AG10803 (cell line): Measurements from ENCODE around the gene PTPRE.

Experiments used
- DNase-seq: peaks from one replicate; pipeline ENCODE4 v3.0.0; 2010; ENCODE audit warnings: low read depth
- H3K4me3 ChIP-seq: 2 replicates; pipeline ENCODE4 v1.5.1; 2011; ENCODE audit warnings: mild to moderate bottlenecking, low read length, control low read depth
- TF ChIP-seq, protein P1 (sequence below): conservative IDR thresholded peaks from 2 replicates; pipeline ENCODE4 v1.5.1; 2011; ENCODE audit warnings: mild to moderate bottlenecking, low read length, control low read depth, inconsistent platforms

Gene PTPRE

DNA sequence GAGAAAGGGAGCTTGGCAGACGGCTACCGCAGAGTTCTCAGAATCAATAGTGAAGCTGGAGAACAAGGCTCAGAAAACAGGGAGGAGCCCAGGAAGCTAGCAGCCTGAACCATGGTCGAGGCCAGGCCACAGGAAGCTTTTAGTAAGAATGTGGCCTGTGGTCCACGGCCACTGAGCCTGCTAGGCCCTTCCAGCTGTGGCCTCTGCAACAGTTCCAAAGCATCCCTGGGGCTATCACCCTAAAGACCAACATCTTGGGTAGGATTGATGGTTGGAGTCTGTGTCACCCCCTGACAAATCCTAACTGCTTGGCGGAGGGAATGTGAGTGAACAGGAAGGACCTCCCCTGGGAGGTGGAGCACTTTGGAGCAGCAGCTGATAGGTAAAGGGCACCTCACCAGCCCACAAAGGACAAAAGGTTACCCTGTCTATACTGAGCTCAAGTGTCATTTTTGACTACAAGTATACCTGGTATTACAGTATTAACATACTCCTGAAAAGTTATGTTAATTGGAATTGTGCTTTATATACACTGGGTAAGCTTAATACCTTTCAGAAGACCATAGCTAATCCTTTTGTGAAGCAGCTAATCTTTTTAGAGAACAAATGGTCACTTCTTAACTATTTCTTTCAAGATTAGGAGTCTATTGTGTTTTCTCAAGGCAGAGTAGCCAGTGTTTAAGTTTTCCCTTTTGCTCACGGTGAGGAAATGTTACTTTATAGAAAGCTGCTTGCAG lies 18.7 kb downstream of the PTPRE start:
- DNase-seq, result no peak
- H3K4me3 ChIP-seq, result no peak overlapping the region
- TF ChIP-seq, protein P1, sequence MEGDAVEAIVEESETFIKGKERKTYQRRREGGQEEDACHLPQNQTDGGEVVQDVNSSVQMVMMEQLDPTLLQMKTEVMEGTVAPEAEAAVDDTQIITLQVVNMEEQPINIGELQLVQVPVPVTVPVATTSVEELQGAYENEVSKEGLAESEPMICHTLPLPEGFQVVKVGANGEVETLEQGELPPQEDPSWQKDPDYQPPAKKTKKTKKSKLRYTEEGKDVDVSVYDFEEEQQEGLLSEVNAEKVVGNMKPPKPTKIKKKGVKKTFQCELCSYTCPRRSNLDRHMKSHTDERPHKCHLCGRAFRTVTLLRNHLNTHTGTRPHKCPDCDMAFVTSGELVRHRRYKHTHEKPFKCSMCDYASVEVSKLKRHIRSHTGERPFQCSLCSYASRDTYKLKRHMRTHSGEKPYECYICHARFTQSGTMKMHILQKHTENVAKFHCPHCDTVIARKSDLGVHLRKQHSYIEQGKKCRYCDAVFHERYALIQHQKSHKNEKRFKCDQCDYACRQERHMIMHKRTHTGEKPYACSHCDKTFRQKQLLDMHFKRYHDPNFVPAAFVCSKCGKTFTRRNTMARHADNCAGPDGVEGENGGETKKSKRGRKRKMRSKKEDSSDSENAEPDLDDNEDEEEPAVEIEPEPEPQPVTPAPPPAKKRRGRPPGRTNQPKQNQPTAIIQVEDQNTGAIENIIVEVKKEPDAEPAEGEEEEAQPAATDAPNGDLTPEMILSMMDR, result no peak

- no peak for DNase-seq
- TF ChIP-seq, protein P1, result no peak
- no peak overlapping the region for H3K4me3 ChIP-seq
Measured at GRCh38 chr10:127926455-127926854, 19.6 kb downstream of the PTPRE start.

DNA sequence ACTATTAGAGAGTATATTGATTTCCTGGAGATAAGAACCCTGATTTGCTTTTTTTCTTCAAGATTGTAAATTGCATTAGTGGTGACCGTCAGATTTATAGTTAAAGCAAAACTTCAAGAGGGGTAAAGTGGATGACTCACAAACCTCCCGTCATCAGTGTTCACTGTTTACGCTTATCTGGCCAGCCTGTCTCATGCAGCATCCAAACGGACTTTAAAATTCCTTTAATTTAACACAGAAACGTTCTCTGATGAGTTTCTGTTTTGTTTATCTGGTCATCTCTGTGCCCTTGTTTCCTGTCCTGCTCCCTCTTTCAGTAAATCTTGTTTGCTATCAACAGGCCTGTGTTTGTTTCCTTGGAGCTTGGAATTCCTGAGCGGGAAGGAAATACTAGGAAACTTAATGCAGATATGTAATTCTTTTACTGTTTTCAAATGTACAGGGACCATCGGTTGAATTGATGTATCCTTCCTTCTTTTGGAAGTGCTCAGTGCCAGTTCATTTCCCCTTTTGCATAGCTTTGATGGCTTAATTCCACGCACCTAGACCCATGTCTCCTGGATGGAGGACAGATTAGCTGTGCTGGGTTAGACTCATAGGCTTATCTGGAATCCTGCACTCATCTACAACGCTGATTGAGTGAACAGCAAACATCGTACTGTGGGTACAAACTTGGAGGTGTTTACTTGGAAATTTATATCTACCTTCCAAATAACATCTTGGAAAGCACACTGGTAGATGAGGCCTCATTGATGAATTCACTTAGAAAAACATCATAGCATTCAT lies 21.3 kb downstream of the PTPRE start:
- peak; percentile 38 for DNase-seq
- TF ChIP-seq, protein P1, result no peak
- no peak overlapping the region for H3K4me3 ChIP-seq

- TF ChIP-seq, protein P1, result no peak
- no peak for DNase-seq
- H3K4me3 ChIP-seq, result no peak overlapping the region
Measured at GRCh38 chr10:127932521-127933270, 25.8 kb downstream of the PTPRE start.

GRCh38 chr10:127933271-127933670 lies 26.4 kb downstream of the PTPRE start:
- H3K4me3 ChIP-seq, result no peak overlapping the region
- TF ChIP-seq, protein P1, result no peak
- no peak for DNase-seq

- TF ChIP-seq, protein P1, result no peak
- H3K4me3 ChIP-seq, result no peak overlapping the region
- no peak for DNase-seq
Measured at GRCh38 chr10:127934383-127934782, 27.5 kb downstream of the PTPRE start.
